ENCODE measurements around the gene TSC22D2. TPM values are rescaled to one million over a fixed set of nuclear protein-coding genes. Genes with fewer than 3 reads are reported as not detected.

The TSC22D2 gene
- total RNA-seq, 1 experiment from 2014 or later: 43.1 TPM

DNA sequence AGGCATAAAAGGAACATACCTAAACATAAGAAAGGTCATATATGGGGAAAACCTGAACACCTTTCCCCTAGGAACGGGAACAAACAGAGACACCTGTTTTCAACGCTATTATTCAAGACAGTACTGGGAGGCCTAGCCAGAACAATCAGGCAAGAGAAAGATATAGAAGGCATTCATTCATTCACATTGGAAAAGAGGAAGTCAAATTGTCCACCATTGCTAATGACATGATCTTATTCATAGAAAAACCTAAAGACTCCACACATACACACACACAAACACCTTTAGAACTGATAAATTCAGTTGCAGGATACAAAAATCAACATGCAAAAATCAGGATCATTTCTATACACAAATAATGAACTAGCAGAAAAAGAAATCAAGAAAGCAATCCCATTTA lies 101.7 kb downstream of the TSC22D2 start:
- no peaks in the 10 kb centered on the region for H3K27me3 ChIP-seq (ENCODE audit: control insufficient read depth, insufficient read depth, low read length)
- CTCF ChIA-PET: no interaction called here
- no TSS peak for BruUV-seq (replicated peaks)
- intact Hi-C loops (cut with micrococcal nuclease; ENCODE audit: unreplicated experiment) (no loop called here), in situ Hi-C loops (cut with HindIII; ENCODE audit: low pct_unique_long_range_greater_than_20kb, low sequenced_read_pairs) (no loop called here)
- H3K36me3 ChIP-seq (ENCODE audit: control insufficient read depth, insufficient read depth, low read length): no peaks in the 10 kb centered on the region
- no peak for ATAC-seq
- TF ChIP-seq, protein P1, sequence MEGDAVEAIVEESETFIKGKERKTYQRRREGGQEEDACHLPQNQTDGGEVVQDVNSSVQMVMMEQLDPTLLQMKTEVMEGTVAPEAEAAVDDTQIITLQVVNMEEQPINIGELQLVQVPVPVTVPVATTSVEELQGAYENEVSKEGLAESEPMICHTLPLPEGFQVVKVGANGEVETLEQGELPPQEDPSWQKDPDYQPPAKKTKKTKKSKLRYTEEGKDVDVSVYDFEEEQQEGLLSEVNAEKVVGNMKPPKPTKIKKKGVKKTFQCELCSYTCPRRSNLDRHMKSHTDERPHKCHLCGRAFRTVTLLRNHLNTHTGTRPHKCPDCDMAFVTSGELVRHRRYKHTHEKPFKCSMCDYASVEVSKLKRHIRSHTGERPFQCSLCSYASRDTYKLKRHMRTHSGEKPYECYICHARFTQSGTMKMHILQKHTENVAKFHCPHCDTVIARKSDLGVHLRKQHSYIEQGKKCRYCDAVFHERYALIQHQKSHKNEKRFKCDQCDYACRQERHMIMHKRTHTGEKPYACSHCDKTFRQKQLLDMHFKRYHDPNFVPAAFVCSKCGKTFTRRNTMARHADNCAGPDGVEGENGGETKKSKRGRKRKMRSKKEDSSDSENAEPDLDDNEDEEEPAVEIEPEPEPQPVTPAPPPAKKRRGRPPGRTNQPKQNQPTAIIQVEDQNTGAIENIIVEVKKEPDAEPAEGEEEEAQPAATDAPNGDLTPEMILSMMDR (IDR thresholded peaks at IDR 0.05): no peak
- TF ChIP-seq TCF7L2 (IDR thresholded peaks at IDR 0.05; ENCODE audit: low read depth, low read length): no peak
- TF ChIP-seq SIN3A (IDR thresholded peaks at IDR 0.05; ENCODE audit: borderline replicate concordance, insufficient read depth, low read depth, low read length): no peak
- H3K4me1 ChIP-seq (ENCODE audit: control insufficient read depth, insufficient read depth, low read length): no peaks in the 10 kb centered on the region
- DNase-seq (ENCODE audit: low read depth, low spot score): no peak
- no peaks in the 10 kb centered on the region for H3K9me3 ChIP-seq (ENCODE audit: control insufficient read depth, insufficient read depth, low read depth, low read length)
- H3K4me3 ChIP-seq (ENCODE audit: low read depth in 2 of 2, low read length in 2 of 2): no peak overlapping the region
- no peak overlapping the region for H3K27ac ChIP-seq (ENCODE audit: low read length)
- POLR2A ChIA-PET: interaction anchor here (0.7 kb wide), 1 partner anchor 417 kb away, joined by 3 read pairs; no protein-coding TSS in a partner anchor

DNA sequence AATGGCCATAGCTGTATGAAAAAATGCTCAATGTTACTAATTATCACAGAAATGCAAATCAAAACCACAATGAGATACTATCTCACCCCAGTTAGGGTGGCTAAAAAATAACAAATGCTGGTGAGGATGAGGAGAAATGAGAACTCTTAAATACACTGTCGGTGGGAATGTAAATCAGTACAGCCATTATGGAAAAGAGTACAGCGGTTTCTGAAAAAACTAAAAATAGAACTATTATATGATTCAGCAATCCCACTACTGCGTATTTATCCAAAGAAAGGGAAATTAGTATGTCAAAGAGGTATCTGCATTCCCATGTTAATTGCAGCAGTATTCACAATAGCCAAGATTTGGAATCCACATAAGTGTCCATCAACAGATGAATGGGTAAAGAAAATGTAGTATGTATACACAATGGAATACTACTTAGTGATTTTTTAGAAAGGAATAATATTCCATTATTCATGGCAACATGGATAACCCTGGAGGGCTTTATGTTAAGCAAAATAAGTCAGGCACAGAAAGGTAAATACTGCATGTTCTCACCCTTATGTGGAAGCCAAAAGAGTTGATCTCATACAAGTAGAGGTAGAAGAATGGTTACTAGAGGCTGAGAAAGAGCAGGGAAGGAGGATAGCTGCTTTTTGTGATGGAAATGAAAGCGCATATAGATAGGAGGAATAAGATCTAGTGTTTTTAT lies 103.2 kb downstream of the TSC22D2 start:
- intact Hi-C loops (cut with micrococcal nuclease; ENCODE audit: unreplicated experiment) (no loop called here), in situ Hi-C loops (cut with HindIII; ENCODE audit: low pct_unique_long_range_greater_than_20kb, low sequenced_read_pairs) (no loop called here)
- H3K27ac ChIP-seq (ENCODE audit: low read length): no peak overlapping the region
- no TSS peak for BruUV-seq (replicated peaks)
- CTCF ChIA-PET: no interaction called here
- POLR2A ChIA-PET: interaction anchor here (0.6 kb wide), 1 partner anchor 193 kb away, joined by 3 read pairs; the partner anchor contains the start of gene ERICH6
- ATAC-seq (no peak), DNase-seq (ENCODE audit: low read depth, low spot score) (no peak)
- no peaks in the 10 kb centered on the region for H3K4me1 ChIP-seq (ENCODE audit: control insufficient read depth, insufficient read depth, low read length)
- no peaks in the 10 kb centered on the region for H3K9me3 ChIP-seq (ENCODE audit: control insufficient read depth, insufficient read depth, low read depth, low read length)
- no peak overlapping the region for H3K4me3 ChIP-seq (ENCODE audit: low read depth in 2 of 2, low read length in 2 of 2)
- no peaks in the 10 kb centered on the region for H3K27me3 ChIP-seq (ENCODE audit: control insufficient read depth, insufficient read depth, low read length)
- TF ChIP-seq REST (IDR thresholded peaks at IDR 0.05; ENCODE audit: insufficient read depth in 1 of 2, low read depth in 2 of 2, low read length in 1 of 2) (no peak), POLR2AphosphoS5 (IDR thresholded peaks at IDR 0.05; ENCODE audit: low read depth, low read length) (no peak), TCF7L2 (IDR thresholded peaks at IDR 0.05; ENCODE audit: low read depth, low read length) (no peak), SIN3A (IDR thresholded peaks at IDR 0.05; ENCODE audit: borderline replicate concordance, insufficient read depth, low read depth, low read length) (no peak)
- TF ChIP-seq, protein P1 (IDR thresholded peaks at IDR 0.05): no peak
- H3K36me3 ChIP-seq (ENCODE audit: control insufficient read depth, insufficient read depth, low read length): no peaks in the 10 kb centered on the region
